Uterine smooth muscle cell (primary cell): ENCODE measurements around the gene MAPT. TPM values are rescaled to one million over a fixed set of nuclear protein-coding genes. Genes with fewer than 3 reads are reported as not detected.

Experiments
- total RNA-seq: library from RNA; depleted of rRNA; stranded (reverse); fragments of >200 nt; gene quantifications from 2 replicates; pipeline ENCODE4 v1.2.3, GENCODE V29; 2014

Gene MAPT
- total RNA-seq = 0.33 and 0.75 TPM in 2 replicates

GRCh38 chr17:45894022-45894784, at the start of gene MAPT:
TSS of gene MAPT (plus strand) at chr17:45894554. CDS start at chr17:45962338, 67,784 bp downstream.

GRCh38 chr17:45844695-45845375, 49.5 kb upstream of the MAPT start, which contains the start of gene SPPL2C:
TSS of gene SPPL2C (plus strand) at chr17:45844881. CDS start at chr17:45844907, 26 bp downstream.

GRCh38 chr17:45998987-45999899, 104.9 kb downstream of the MAPT start, which contains the start of gene STH:
TSS of gene STH (plus strand) at chr17:45999250. CDS start at chr17:45999280, 30 bp downstream.

Other genes with a start within 250 kb of the MAPT start
- gene CRHR1, start 110.2 kb upstream of the MAPT start, total RNA-seq = not detected in 2 replicates
- gene SPPL2C, start 49.7 kb upstream of the MAPT start, total RNA-seq = under 0.01 TPM in 1 of 2 replicates, not detected in the other
- not detected in 2 replicates for gene STH, start 104.7 kb downstream of the MAPT start, total RNA-seq